GM19025 (cell line): Measurements from ENCODE around the gene POR.

ENCODE experiments used
- ATAC-seq: cut with Tn5 transposase; IDR thresholded peaks from one replicate; pipeline ENCODE4 v1.9.1; 2021; ENCODE audit warnings: mild to moderate bottlenecking, low read depth, moderate library complexity; ENCODE audit not compliant: unreplicated experiment

POR gene

GRCh38 chr7:75948179-75948578 is 33.2 kb downstream of the POR start:
- ATAC-seq, result no peak

GRCh38 chr7:75950111-75950681 is 35.2 kb downstream of the POR start:
- no peak for ATAC-seq

DNA sequence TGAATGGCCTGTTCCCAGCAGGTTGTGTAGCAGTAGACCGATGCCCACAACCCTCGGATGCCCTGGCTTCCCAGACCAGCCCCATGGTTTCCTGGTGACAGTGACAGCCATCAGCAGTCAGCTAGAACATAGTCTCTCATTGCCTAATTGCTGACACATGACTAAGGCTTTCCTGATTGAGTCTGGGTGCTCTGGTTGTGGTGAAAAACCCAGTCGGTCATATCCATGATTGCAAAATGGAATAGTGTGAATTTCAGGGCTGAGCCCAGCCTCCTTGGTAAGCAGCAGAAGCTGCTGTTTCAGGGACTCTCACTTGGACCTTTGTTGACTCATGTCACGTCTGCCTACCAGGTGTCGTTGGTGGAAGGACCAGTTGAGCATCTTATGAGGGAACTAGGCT is 36.6 kb downstream of the POR start:
- no peak for ATAC-seq

DNA sequence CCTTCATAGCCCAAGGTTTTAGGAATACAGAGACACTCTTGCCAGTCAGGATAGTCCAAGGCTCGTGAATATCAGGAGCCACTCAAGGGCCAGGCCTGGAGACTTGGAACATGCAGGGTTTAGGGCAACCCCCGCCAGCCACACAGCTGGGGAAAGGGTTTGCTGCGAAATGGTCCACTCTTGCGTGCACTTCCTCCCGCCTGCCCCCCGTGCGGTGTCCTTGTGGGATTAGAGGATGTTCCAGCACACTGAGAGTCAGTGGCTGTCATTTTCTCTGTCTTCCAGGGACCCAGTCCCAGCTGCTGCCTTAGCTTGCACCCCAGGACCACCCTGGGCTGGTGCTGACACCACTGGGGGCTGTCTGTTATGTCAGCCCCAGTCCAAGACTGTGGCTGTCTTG is 38.5 kb downstream of the POR start:
- no peak for ATAC-seq

DNA sequence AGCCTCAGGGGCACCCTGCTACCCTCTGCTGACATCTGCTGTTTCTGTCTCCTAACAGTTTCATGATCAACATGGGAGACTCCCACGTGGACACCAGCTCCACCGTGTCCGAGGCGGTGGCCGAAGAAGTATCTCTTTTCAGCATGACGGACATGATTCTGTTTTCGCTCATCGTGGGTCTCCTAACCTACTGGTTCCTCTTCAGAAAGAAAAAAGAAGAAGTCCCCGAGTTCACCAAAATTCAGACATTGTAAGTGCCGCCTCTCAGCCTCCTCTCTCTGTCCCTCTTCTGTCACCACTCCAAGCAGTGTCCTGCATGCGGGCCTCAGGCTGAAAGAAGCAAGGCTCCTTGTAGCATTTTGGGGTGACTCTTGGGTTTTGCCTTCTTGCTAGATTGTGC is 39.0 kb downstream of the POR start:
- no peak for ATAC-seq

- no peak for ATAC-seq
Measured at GRCh38 chr7:75955331-75955955, 40.5 kb downstream of the POR start.

DNA sequence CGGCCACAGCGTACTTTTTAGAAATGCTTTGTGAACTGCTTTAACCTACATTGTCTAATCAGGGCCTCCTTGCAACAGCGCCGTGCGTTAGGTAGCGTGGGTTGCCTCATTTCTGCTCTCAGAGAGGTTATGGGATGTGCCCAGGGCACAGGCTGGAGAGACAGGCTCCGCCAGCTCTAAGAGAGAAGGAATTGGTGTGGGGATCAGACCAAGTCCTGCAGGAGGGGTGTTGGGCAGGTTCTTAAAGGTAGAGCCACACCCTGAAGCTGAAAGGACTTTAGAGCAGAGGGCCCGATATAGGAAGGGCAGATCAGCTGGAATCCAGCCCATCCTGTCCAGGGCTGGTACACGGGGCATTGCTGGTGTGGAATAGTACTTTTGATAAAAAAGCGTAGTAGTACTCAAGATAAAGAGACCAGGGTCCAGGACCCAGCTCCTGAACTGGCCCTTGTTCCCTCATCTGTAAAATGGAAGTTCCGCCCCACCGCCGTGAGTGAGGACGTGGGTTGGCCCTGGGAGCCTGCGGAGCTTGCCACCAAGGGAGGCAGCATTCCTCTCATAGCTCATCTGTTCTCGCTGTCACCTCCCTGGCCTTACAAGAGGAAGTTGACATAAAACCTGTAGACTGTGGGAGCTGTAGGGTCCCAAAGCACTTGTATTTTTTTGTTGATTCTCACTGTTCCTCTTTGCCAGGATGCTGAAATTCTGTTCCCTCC is 42.2 kb downstream of the POR start:
- ATAC-seq, result no peak

DNA sequence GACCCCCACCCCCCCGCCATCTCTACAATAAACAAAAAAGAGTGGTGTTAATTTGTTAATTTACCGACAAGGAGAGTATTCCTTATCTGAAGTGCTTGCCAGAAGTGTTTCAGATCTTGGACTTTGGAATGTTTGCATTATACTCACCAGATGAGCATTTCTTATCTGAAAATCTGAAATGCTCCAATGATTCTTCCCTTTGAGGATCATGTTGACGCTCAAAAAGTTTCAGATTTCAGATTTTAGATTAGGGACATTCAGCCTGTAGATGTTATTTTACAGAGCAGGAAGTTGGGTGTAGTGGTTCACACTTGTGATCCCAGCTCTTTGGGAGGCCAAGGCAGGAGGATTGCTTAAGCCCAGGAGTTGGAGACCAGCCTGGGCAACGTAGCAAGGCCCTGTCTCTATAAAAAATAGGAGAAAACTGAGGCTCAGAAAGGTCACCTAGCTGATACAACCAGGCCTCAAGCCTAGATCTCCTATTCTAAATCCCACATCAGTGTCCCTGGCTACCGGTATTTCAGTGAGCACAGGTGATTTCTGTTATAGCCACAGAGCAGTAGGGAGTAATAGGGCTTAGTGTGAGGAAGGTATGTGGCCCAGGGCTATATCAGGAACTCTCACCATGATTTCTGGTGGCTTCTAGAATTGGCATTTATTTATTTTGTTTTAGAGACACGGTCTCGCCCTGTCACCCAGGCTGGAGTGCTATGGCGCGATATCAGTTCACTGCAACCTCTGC is 44.0 kb downstream of the POR start:
- ATAC-seq, result no peak

DNA sequence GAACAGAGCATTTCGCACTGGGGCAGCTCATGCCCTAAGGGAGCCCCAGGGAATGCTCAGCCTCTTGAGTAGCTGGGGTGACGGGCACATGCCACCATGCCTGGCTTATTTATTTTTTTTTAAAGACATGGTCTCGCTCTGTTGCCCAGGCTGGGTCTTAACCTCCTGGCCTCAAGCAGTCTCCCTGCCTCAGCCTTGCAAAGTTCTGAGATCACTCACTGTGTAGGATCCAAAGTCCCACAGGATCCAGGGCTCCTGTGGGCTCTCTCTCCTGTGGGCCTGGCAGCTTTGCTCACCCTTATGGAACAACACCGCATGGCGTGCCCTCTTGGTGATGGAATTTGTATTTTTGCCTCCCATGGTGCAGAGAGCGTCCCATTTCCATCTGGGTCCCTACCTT is 45.4 kb downstream of the POR start:
- no peak for ATAC-seq

- no peak for ATAC-seq
Measured at GRCh38 chr7:75961218-75961617, 46.3 kb downstream of the POR start.

DNA sequence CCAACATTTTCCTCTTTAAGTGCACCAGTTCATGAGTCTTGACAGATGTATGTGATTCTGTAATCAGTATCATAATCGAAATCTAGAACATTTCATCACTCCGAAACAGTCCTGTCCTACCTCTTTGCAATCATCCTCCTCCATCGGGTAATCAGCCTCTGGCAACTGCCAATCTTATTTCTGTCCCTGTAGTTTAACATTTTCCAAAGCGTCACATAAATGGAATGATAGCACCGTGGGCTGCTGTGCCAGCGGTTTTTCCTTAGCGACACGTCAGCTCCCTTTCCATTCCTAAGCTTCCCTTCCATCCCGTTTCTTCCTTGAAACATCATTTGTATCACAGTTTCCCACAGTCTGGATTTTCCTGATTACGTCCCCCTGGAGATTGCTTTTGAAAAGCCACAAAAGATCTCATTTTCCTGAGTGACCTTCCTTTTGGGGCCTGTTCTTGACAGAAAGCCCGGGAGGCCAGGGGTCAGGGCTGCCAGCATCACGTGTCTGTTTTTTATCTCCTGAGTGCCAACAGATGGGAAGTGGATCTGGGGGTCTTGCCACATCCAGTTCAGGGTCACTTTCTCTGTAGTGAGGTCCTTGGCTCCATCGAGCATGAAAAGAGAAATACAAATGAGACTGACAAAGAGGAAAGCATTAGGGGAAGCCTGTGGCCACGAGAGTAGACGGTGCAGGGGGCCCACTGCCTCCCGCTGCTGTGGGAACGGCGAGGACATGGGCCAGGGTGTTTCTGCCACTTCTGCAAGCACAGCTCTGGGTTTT is 47.8 kb downstream of the POR start:
- no peak for ATAC-seq

- no peak for ATAC-seq
Measured at GRCh38 chr7:75963381-75963995, 48.5 kb downstream of the POR start.

- no peak for ATAC-seq
Measured at GRCh38 chr7:75965617-75966016, 50.7 kb downstream of the POR start.

- no peak for ATAC-seq
Measured at GRCh38 chr7:75966190-75966961, 51.4 kb downstream of the POR start.

GRCh38 chr7:75967055-75967454 is 52.1 kb downstream of the POR start:
- ATAC-seq, result no peak

DNA sequence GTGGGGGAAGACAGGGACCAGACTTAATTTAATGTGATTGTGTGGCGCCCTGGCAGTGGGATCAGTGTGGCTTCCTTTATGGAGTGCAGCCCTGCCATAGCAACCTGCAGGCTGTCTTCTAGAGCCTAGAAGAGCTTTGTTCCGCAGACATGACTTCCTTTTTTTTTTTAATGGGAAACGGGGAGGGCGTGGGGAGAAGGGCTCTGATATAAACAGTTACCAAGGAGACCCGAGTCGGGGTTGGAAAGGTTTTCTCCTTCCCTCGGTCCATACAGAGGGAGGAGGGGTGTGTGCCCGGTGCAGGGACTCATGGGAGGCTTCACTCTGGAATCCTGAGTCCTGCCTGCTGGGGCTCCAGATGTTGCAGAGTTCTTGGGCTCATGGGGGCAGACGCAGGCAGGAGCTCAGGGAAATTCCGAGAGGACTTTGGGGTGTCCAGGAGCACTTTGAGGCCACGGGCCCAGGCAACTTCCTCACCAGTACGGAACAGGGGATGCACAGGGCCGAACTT is 52.6 kb downstream of the POR start:
- no peak for ATAC-seq

- no peak for ATAC-seq
Measured at GRCh38 chr7:75968012-75968411, 53.1 kb downstream of the POR start.

DNA sequence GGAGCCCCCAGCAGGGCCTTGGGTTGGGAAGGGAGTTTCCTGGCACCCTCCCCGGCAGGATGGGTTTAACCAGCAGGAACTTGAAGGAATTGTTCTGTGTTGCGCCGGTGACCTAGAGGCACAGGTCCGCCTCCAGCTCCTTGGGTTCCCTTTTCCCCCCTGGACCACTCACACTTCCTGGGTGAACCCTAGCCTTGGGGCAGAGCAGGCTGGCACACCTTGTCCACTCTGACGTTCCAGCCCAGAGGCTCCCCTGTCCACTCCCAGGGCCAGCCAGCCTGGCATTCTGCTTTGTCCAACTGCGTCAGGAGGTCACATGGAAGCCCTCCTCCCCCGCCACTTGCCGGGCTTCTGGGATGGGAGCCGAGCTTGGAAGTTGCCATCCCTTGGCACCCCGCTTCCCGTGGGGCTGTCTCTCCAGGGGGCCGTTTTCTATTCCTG is 53.6 kb downstream of the POR start:
- ATAC-seq, result no peak

DNA sequence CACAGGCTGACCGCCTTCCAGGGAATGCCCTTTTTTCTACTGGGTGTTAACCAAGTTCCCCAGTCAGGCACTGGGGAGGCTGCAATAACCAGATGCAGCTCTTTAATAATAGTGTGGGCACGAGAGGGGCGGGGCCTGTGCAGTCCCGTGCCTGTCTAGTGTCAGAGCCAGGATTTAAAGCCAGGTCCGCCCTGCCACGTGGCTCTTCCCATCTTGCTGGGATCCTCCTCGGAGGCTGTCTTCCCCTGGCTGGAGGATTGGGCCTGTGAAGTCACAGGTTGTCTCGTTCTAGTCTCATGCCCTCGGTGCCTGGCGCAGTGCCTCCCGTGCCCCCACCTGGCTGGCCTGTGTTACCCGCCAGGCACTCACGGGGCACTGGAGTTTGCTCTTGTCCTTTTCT is 54.2 kb downstream of the POR start:
- ATAC-seq, result no peak
